ENCODE measurements around the gene FCER1G. TPM values are rescaled to one million over a fixed set of nuclear protein-coding genes. Genes with fewer than 3 reads are reported as not detected.
"Not testable (repeated sequence)": the region's sequence is repeated elsewhere in the genome, so short reads cannot be mapped to it uniquely, and the experiment has no call there.

The FCER1G gene
- total RNA-seq, 1 donor from 2014 or later, result 176 TPM

DNA sequence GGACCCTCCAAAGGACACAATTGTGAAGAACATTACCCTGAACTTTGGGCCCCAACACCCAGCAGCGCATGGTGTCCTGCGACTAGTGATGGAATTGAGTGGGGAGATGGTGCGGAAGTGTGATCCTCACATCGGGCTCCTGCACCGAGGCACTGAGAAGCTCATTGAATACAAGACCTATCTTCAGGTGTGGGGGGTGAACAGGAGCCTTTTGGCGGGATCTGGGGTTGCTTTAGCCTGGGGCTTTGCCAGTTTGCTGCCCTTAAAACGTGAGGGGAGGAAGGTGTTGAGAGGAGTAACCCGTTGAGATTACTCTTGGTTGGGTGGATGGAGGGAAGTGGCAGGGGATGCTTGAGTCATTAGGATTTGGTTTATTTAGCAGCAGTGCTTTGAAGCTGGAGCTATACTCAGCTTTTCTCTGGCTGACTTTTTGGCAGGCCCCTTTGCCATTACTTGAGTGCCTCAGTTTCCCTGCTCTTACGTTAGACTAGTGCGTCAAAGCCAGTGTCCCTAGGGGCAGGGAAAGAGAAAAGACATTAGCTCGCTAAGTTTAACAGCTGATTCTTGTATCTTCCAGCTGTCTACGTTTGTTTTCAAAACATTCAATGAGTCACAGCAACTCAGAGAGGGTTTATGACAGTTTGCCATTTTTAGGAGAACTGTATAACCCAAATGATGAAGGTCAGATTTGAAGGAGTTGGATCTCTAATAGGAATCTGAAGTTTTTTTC lies 8.5 kb upstream of the FCER1G start:
- DNase-seq (ENCODE audit: low spot score), result no peak

DNA sequence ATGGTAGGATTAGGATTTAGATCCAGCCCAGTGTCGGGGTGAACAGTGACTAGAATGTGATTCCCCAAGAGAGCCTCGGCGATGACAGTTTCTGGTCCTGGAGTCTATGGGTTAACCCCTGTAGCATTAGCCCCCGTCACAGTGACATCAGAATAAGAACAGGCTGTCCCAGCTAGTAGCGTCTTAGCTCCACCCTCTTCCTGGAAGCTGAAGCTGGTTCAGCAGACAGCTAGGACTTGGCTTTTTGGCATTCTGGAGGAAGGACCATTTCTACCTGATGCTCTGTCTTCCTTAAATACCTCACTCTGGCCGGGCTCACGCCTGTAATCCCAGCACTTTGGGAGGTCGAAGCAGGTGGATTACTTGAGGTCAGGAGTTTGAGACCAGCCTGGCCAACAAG lies 7.9 kb upstream of the FCER1G start:
- DNase-seq (ENCODE audit: low spot score), result no peak

DNA sequence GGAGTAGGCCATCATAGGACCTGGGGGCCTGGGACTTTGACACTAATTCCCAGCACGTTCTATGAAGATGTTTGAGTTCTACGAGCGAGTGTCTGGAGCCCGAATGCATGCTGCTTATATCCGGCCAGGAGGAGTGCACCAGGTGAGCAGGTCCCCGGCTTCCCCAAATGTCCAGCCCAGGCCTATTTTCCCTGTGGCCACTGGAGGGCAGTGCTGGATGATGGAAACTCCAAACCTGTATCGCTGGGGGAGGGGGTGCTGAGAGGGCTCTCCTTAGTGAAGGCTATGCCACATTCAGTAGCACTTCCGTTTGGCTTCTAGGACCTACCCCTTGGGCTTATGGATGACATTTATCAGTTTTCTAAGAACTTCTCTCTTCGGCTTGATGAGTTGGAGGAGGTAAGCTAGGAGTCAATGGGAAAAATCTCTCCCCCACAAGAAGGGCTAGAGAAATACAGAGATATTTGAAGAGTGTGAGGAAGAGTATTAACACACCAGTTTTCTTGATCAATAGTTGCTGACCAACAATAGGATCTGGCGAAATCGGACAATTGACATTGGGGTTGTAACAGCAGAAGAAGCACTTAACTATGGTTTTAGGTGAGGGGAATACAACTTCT lies 5.2 kb upstream of the FCER1G start:
- no peak for DNase-seq (ENCODE audit: low spot score)

DNA sequence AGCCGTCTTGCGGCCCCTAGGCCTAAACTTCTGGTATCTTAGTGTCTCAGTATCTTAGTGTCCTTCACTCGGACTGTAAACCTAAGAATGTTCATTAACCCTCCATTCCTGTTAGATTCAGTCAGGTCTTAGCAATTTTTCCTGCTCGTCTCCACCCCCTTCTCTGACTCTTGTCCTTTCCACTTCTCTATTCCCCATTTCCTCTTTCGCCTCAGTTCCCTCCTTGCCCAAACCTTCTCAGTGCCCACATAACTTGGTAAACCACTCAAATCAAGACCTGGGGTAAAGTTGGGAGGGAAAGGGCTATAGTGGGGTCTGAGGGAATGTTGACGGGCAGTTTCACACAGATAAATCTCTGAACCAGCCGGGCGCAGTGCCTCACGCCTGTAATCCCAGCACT lies 726 bp upstream of the FCER1G start:
- DNase-seq (ENCODE audit: low spot score), result no peak

DNA sequence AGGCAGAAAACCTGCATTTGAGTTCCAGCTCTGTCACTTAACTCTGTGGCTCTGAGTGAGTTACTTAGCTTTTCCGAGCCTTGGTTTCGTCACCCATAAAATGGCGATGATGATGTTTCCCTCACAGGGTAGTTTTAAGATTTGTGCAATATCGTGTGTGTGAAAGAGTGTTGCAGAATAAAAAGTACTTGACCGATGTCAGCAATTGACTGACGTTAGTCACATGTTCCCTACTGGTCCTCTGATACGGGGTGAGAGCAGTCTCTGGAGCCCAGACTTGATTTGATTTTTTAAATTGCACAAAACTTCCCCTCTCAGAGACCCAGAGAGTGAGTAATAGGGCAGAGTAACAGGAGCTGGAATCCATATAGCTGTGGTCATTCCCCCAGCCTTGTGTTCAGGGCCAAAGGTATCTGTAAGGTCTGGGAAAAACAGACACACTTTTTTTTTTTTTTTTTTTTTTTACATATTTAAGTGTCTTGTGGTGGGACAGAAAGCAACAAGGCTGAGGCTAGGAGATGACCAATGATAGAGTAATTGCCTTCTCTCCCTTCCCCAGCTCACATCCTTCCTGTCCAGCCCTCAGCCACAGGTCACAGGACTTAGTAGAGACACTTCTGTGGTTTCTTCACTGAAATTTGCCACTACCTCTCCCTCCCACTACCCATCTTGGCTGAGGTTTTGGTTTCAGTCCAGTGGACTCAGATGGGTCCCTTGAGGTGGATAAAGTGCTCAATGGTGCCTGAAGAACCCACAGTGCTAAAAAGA lies 2.0 kb downstream of the FCER1G start:
- no peak for DNase-seq (ENCODE audit: low spot score)

DNA sequence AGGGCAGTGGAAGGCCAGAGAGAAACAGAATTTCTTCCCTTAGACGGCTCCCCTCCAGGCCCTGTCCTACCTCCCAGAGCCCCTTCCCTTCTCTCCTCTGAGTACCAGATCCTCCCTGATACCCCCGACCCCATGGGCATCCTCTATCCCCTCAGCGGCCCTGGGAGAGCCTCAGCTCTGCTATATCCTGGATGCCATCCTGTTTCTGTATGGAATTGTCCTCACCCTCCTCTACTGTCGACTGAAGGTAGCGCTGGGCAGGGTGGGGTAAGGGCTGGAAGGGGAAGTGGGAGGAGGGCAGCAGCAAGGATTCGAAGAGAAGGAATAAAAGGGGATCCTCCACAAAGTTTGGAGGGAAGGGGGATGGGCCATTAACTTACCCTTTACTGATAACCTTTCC lies 2.7 kb downstream of the FCER1G start:
- no peak for DNase-seq (ENCODE audit: low spot score)

DNA sequence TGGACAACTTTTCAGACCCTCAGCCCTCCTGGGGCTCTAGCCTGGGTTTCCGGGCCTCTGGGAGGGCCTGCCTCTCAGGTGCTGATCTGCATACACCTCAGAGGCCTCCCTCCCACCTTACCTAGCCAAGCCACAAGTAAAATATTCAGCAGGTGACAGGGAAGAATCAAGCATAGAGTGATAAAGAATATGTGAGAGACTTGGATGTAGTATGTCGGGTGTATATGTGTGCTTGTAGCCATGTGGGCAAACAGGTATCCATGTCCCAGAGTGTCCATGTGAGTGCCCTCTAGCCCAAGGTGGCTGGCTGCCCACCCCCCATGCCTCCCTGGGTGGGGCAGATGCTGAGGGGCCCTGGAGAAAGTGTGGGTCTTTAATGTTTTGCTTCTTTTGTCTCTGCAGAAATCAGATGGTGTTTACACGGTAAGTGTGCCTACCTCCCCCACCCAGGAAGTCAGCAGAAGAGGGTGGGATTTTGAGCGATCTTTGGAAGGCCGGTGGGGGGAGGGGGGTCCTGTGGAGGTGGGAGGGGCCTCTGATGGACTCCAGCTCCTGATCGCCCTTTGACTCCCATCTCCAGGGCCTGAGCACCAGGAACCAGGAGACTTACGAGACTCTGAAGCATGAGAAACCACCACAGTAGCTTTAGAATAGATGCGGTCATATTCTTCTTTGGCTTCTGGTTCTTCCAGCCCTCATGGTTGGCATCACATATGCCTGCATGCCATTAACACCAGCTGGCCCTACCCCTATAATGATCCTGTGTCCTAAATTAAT lies 3.4 kb downstream of the FCER1G start:
- DNase-seq (ENCODE audit: low spot score), result no peak

DNA sequence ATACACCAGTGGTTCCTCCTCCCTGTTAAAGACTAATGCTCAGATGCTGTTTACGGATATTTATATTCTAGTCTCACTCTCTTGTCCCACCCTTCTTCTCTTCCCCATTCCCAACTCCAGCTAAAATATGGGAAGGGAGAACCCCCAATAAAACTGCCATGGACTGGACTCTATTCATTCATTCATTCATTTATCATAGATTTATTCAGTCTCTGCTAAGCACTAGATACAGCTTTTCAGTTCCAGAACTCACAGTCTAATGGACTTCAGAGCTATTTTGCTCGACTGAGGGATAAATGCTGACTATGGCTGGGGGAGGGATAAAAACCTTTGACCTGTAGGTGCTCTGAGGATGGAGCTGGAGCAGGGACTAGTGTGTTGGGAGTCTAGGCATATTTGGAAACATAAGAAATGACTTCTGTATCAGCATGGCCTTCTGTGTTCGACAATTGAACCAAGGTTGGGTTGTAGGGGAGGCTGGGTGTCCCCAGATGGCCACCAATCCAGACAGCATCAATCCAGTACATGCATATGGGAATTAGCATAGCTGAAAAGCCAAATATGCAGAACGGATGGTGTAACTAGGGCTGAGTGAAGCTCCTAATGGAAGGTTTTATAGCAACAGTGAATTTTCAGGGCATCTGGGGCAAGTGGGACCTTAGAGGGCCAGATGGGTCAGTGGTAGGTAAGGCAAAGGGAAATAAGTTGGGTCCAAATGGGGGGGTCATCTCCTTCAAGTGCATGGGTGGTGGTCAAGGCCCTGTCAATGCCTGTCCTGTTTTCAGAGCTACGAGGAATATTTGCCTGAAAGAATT lies 4.2 kb downstream of the FCER1G start:
- no peak for DNase-seq (ENCODE audit: low spot score)

DNA sequence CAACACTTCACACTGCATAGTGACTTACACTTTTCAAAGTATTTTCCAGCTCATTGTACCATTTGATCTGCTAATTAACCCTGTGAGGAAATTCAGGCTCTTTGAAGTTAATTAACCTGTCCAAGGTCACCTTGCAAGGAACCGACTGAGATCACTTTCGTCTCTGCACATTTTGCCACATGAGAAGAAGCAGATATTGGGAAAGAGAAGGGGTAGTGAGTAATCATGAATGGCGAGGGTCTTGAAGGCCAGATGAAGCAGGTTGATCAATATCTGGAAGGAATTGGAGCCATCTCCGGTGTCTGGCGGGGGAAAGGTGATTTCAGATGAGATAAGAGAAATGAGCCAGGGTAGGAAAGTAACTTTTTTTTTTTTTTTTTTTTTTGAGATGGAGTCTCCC lies 4.9 kb downstream of the FCER1G start:
- no peak for DNase-seq (ENCODE audit: low spot score)

DNA sequence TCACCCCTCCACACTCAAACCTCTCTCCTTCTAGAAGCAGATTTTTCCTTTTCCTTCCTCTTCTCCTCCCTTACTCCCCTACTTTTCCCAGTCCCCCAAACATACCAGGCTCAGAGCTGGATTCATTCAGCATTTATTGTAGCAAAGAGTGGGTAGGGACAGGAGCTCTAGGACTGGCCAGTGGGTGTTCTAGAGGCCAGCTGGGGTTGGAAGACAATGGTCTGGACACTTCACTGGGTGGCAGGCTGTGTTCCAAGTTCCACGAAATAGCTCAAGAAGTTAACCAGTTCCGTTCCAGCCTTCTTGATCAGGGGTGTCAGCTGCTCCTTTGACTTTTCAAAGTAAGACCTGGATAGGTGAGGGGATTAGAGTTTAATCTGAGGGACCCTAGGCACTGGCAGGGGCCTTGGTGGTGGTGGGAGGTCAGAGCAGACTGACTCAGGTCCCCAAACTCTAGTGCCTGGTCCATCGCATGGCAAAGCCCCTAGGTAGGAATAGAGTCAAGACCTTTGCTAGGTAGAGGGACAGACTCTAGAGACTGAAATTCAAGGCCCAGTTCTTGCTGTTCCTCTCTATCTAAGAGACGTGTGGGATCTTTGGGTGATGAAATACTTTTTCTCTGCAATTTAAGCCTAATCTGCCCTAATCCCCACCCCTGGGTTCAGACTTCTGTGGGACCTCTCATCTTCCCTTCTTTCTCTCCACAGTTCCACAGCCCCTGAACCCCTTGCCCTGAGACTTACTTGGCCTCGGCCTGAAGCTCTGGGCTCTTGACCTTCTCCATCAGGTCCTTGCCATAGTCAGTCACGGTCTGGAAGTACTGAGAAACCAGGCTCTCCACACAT lies 7.3 kb downstream of the FCER1G start:
- no peak for DNase-seq (ENCODE audit: low spot score)

DNA sequence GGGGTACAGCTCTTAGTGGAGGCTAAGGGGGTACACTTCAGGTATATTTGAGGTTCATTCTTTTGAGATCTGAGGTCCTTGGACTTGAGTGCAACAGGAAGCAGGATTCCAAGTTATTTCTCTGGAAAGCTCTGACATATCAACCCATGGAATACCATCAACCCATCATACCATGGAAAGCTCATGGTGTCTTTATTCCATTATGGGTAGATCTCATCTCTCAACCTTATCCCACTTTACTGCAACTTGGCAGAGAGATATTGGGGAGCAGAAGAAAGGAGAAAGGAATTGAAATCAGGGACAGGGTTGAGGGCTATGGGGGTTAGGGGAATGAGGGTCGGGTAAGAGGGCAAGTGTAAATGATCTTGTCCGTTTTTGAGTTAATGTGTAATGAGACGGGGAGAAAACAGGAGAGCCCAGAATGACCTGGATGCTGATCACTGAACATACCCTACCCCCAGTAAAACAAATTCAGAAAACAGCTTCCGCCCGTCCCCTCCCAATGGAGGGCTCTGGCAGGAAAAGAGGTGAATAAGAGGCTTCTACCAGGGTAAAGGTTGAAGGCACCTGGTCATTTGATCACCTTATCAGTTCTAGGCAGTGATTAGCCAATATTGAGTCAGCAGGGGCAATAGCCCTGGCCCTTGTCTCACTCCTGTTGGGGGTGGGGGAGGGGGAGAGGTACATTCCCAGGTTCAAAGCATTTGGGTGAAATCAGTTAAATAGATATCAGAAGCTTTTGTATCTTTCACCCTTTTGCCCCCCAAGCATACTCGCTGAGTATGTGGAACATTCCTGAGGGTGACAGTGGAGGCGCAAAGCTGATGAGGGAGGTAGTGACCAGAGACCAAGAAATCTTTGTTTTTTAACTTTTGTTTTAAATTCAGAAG lies 9.0 kb downstream of the FCER1G start:
- DNase-seq (ENCODE audit: low spot score), result no peak

DNA sequence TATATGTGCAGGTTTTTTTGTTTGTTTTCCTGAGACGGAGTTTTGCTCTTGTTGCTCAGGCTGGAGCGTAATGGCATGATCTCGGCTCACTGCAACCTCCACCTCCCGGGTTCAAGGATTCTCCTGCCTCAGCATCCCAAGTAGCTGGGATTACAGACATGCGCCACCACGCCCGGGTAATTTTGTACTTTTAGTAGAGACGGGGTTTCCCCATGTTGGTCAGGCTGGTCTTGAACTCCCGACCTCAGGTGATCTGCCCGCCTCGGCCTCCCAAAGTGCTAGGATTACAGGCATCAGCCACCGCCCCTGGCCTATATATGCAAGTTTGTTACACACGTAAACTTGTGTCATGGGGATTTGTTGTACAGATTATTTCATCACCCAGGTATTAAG lies 9.6 kb downstream of the FCER1G start:
- DNase-seq (ENCODE audit: low spot score), result not testable (repeated sequence)

DNA sequence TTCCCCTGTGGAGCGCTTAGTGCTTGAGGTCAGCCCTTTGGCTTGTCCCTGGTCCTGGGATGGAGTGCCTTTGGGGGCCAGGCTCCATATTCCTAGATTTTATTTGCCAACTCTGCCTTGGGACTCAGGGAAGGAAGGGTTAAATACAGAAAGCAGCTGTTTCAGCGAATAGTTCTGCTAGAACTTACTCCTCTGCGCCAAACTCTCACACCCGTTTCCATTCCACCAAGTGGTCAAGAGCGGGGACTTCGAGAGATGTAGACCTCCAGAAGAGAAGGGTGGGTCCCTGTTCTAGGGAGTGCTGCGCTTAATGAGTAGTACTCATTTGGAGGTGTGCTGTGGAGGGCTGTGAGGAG lies 10.1 kb downstream of the FCER1G start:
- no peak for DNase-seq (ENCODE audit: low spot score)

DNA sequence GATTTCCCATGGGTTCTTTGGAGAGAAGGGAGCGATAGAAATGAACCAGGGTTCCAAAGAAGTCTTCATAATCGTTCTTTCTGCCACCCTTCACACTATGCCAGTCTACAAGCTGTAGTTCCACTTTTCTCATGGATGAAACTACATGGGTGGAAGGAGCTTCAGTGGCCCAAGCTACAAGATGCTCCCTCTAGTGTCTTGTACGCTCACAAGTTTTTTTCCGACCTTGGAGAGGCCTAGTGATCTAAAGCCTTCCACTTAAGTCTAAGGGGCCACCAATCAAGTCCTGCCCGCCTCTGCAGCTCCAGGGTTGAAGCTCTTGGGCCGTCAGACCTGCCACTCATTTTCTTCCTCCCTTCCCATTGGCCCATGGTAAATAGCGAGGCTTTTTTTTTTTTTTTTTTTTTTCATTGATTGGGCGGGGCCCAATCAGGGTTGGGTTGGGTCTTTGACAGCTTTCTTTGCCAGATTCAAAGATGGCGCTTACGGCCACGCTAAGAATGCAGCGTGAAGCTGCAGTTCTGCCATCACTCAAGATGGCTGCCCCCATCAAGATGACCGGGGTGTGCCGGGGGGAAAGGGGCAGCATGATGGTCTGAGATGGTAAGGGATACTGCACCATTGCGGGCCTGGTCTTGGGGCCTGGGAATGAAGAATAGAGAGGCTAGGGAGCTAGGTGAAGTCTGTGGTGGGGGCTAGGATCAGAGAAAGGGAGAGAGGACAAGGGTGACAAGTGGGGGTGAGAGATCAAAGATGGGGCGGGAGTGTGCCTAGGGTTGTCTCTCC lies 10.6 kb downstream of the FCER1G start, which contains the start of gene TOMM40L:
Gene TOMM40L (plus strand): TSS at position 527 of the 786 bp plus-strand sequence. CDS start 430 bp downstream, outside the sequence.
- DNase-seq (ENCODE audit: low spot score), result peak; percentile 92

DNA sequence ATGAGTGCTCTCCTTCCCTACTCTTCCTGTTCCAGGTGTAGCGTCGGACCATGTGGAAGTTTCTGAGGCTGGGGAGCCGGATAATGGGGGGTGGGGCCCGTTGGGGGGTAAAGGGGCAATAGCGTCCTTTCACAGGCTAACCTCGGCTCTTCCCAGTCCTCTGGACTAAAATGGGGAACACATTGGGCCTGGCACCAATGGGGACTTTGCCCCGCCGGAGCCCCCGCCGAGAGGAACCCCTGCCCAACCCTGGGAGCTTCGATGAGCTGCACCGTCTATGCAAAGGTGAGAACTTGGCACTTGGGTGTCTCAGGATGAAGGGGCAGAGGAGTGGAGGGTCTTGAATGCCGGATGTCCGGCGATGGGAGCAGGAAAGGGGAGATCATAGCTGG lies 11.2 kb downstream of the FCER1G start:
- DNase-seq (ENCODE audit: low spot score), result no peak

DNA sequence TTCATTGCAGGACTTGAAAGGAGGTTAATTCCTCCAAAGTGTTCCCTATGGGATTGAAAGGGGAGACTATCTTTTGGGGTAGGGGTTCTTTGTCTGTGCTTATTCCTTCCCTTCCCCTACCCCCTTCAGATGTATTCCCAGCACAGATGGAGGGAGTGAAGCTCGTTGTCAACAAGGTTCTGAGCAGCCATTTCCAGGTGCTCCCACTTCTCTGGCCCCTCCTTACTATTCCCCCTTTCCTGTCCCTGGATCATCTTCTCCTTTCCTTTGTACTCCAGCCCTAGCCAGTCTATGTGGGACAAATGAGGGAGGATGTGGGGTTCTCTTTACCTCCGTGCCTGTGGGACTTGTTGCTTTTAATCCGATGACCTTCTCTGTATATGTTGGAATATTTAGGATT lies 11.7 kb downstream of the FCER1G start:
- no peak for DNase-seq (ENCODE audit: low spot score)

DNA sequence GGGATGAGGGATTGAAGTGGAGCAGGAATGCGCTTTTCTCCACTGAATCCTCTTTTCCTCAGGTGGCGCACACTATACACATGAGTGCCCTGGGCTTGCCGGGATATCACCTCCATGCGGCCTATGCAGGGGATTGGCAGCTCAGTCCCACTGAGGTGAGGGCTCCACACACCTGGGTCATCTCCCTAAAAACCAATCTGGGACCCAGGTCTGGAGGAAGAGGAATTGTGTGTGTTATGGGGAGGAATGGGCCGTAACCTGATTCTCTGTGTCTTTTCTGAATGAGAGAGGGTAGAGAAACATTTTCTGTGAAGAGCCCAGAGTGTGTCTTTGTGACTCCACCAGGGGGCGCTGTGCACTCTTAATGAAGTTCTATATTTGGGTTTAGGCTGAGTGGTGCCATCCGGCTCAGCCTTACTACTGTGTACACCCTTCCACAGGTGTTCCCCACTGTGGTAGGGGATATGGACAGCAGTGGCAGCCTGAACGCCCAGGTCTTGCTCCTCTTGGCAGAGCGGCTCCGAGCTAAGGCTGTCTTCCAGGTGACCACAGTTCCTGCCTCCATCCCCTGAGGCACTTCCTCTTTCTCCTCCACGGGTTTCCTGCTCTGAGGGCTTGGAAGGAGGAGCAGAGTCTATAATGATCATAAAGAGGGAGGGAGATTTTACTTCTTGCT lies 12.2 kb downstream of the FCER1G start:
- DNase-seq (ENCODE audit: low spot score), result peak; percentile 92
